ENCODE results near the gene TNS1. TPM values are rescaled to one million over a fixed set of nuclear protein-coding genes. Genes with fewer than 3 reads are reported as not detected.

The TNS1 gene
- total RNA-seq, 1 donor: 48.9 TPM

DNA sequence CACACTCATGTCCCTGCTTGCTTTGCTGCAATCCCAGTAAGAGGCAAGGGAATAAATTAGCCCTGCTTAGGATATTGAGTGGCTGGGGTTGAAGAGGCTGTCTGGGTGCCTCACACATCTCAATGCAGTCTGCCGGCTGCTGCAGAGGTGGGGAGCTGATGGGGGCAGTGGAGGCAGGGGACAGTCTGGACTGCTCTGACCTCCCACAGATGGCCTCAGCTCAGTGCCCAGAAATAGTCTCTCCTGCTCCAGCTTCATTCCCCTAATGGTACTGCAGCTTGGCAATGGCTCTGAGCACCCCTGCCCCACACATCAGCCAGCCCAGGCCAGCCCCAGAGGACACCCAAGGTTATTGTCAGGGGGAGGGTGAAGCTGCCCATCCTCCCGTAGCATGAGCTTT, 21.5 kb upstream of the TNS1 start:
- H3K27me3 ChIP-seq (ENCODE audit: insufficient read depth, low read length): peaks cover 3% of the 10 kb centered on the region
- H3K9me3 ChIP-seq (ENCODE audit: low read depth, low read length): no peaks in the 10 kb centered on the region
- H3K4me2 ChIP-seq (ENCODE audit: insufficient read depth, low read length): no peak overlapping the region
- no peak for TF ChIP-seq CTCF (IDR thresholded peaks at IDR 0.05; ENCODE audit: extremely low read depth, low read depth, low read length)
- no peak overlapping the region for H3K27ac ChIP-seq (ENCODE audit: low read depth, low read length)
- no peak overlapping the region for H2AFZ ChIP-seq (ENCODE audit: low read length)
- no peak overlapping the region for H3K4me3 ChIP-seq (ENCODE audit: insufficient read depth, low read length)
- no peaks in the 10 kb centered on the region for H3K4me1 ChIP-seq (ENCODE audit: insufficient read depth, low read length)
- H3K36me3 ChIP-seq (ENCODE audit: insufficient read depth, low read length): no peaks in the 10 kb centered on the region
- no peaks in the 10 kb centered on the region for H3K79me2 ChIP-seq (ENCODE audit: insufficient read depth, low read length)
- H4K20me1 ChIP-seq (ENCODE audit: insufficient read depth, low read length): no peaks in the 10 kb centered on the region
- DNase-seq (ENCODE audit: insufficient read length, low spot score, missing footprints): peak; percentile 81

- H3K4me2 ChIP-seq (ENCODE audit: insufficient read depth, low read length): no peak overlapping the region
- H3K9me3 ChIP-seq (ENCODE audit: low read depth, low read length): no peaks in the 10 kb centered on the region
- no peak overlapping the region for H3K27ac ChIP-seq (ENCODE audit: low read depth, low read length)
- H3K4me1 ChIP-seq (ENCODE audit: insufficient read depth, low read length): no peaks in the 10 kb centered on the region
- H3K36me3 ChIP-seq (ENCODE audit: insufficient read depth, low read length): no peaks in the 10 kb centered on the region
- no peak overlapping the region for H3K4me3 ChIP-seq (ENCODE audit: insufficient read depth, low read length)
- no peaks in the 10 kb centered on the region for H3K79me2 ChIP-seq (ENCODE audit: insufficient read depth, low read length)
- DNase-seq (ENCODE audit: insufficient read length, low spot score, missing footprints): peak; percentile 71
- no peak overlapping the region for H2AFZ ChIP-seq (ENCODE audit: low read length)
- no peaks in the 10 kb centered on the region for H4K20me1 ChIP-seq (ENCODE audit: insufficient read depth, low read length)
- H3K27me3 ChIP-seq (ENCODE audit: insufficient read depth, low read length): no peaks in the 10 kb centered on the region
- TF ChIP-seq CTCF (IDR thresholded peaks at IDR 0.05; ENCODE audit: extremely low read depth, low read depth, low read length): no peak
These were observed 20.8 kb upstream of the TNS1 start for GRCh38 chr2:218023636-218024035.

DNA sequence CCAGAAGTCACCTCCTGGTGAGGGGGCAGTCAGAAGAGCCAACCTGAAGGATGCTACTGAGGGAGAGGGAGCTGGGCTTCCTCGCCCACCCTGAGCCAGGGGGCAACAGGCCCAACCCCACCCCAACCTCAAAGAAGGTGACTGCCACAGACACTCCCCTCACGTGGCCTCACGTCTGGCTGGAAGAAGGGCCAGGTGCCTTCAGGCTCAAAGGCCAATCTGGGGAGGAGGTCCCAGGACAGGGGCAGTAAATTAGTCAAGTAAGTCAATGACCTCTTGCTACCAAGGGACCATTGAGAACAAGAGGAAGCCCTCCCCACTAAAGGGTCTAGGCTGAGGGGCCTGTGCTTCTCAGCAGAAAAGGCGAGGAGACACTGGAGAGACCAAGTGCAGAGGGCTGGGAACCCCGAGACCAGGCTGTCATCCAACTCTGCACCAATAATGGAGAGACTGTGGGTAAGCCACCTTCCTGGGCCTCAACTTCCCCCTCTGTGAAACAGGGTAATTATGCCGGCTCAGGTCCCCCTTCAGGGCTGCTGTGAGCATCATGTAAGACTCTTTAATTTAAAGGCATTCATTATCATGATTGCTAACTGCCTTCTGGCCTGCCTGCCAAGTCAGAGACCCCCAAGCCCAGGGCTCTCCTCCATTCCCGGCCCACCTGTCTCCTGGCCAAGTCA, 20.2 kb upstream of the TNS1 start:
- no peaks in the 10 kb centered on the region for H3K36me3 ChIP-seq (ENCODE audit: insufficient read depth, low read length)
- no peak for DNase-seq (ENCODE audit: insufficient read length, low spot score, missing footprints)
- H3K27me3 ChIP-seq (ENCODE audit: insufficient read depth, low read length): no peaks in the 10 kb centered on the region
- H3K4me3 ChIP-seq (ENCODE audit: insufficient read depth, low read length): no peak overlapping the region
- no peaks in the 10 kb centered on the region for H3K9me3 ChIP-seq (ENCODE audit: low read depth, low read length)
- no peaks in the 10 kb centered on the region for H3K79me2 ChIP-seq (ENCODE audit: insufficient read depth, low read length)
- no peak overlapping the region for H2AFZ ChIP-seq (ENCODE audit: low read length)
- no peaks in the 10 kb centered on the region for H3K4me1 ChIP-seq (ENCODE audit: insufficient read depth, low read length)
- H4K20me1 ChIP-seq (ENCODE audit: insufficient read depth, low read length): no peaks in the 10 kb centered on the region
- H3K27ac ChIP-seq (ENCODE audit: low read depth, low read length): no peak overlapping the region
- no peak for TF ChIP-seq CTCF (IDR thresholded peaks at IDR 0.05; ENCODE audit: extremely low read depth, low read depth, low read length)
- H3K4me2 ChIP-seq (ENCODE audit: insufficient read depth, low read length): no peak overlapping the region

DNA sequence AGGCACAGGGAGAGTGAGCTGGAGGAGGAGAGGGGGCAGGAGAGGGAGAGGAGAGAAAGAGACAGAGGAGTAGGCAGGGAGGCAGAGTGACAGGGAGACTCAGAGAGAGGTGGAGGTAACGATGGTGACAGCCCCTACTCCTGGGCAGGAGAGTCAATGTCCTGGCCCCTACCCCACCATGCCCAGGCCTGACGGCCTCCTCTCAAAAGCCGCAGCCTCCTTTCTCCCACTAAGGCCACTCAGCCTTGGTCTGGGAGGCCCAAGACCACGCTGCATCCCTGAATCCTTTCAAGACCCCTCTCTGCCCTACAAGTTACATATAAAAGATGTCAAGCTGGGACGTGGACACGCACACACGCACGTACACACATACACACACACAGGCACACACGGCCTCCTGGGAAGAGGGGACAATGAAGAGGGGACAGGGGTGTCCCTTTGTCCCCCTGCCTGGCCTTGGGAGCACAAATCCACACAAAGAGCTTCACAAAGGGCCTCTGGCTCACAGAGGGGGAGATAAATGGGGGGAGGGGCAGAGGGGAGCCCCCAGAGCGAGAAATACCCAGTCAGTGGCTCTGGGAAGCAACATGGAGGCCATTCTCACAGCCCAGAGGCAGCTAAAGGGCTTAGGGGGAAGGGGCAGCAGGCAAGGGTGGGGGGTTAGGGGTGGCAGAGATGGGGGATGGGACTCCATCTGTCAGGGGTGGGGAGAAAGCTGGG, 19.5 kb upstream of the TNS1 start:
- Histone ChIP-seq H3K79me2 (ENCODE audit: insufficient read depth, low read length) (no peaks in the 10 kb centered on the region), H3K4me2 (ENCODE audit: insufficient read depth, low read length) (no peak overlapping the region), H3K9me3 (ENCODE audit: low read depth, low read length) (no peaks in the 10 kb centered on the region), H3K36me3 (ENCODE audit: insufficient read depth, low read length) (no peaks in the 10 kb centered on the region), H2AFZ (ENCODE audit: low read length) (no peak overlapping the region), H4K20me1 (ENCODE audit: insufficient read depth, low read length) (no peaks in the 10 kb centered on the region), H3K4me3 (ENCODE audit: insufficient read depth, low read length) (no peak overlapping the region), H3K27me3 (ENCODE audit: insufficient read depth, low read length) (no peaks in the 10 kb centered on the region), H3K4me1 (ENCODE audit: insufficient read depth, low read length) (no peaks in the 10 kb centered on the region), H3K27ac (ENCODE audit: low read depth, low read length) (no peak overlapping the region)
- TF ChIP-seq CTCF (IDR thresholded peaks at IDR 0.05; ENCODE audit: extremely low read depth, low read depth, low read length): no peak
- no peak for DNase-seq (ENCODE audit: insufficient read length, low spot score, missing footprints)
